Bronchial epithelial cell (primary cell): Measurements from ENCODE around the gene WDFY2. TPM values are rescaled to one million over a fixed set of nuclear protein-coding genes. Genes with fewer than 3 reads are reported as not detected.
A peak's percentile ranks its signal among the peaks of the same experiment; 100 is the strongest.

Source experiments
- DNase-seq: peaks from one replicate; pipeline ENCODE4 v3.0.0-alpha.2; 2010; ENCODE audit warnings: low read depth
- FAIRE-seq: peaks from 2 replicates; lab custom pipeline; 2011; peaks lifted over from hg19 to GRCh38; lab: Jason Lieb, UNC
- H3K27me3 ChIP-seq: 2 replicates; pipeline ENCODE4 v1.5.1; 2011; ENCODE audit warnings: low read length; ENCODE audit not compliant: control insufficient read depth, insufficient read depth
- H3K36me3 ChIP-seq: 2 replicates; pipeline ENCODE4 v1.5.1; 2011; ENCODE audit warnings: low read length; ENCODE audit not compliant: control insufficient read depth, insufficient read depth
- H3K4me3 ChIP-seq: 2 replicates; pipeline ENCODE4 v1.5.1; 2011; ENCODE audit warnings: mild to moderate bottlenecking, low read depth, low read length, control low read depth
- CTCF ChIP-seq: IDR thresholded peaks from 2 replicates; pipeline ENCODE4 v1.5.1; 2011; ENCODE audit warnings: mild to moderate bottlenecking, moderate library complexity, low read length, control low read depth, inconsistent platforms; ENCODE audit not compliant: insufficient read depth, severe bottlenecking
- total RNA-seq: library from RNA; depleted of rRNA; stranded (reverse); fragments of >200 nt; gene quantifications from 2 replicates; pipeline ENCODE4 v1.2.1, GENCODE V29; 2014

The WDFY2 gene
- total RNA-seq, 1 donor from 2014 or later: 11.3 TPM

- Histone ChIP-seq H3K36me3 (no peaks in the 10 kb centered on the region), H3K4me3 (peak within 1 kb of the TSS; percentile 65), H3K27me3 (no peaks in the 10 kb centered on the region)
- FAIRE-seq (no peak), DNase-seq (peak; percentile 55)
- no peak for TF ChIP-seq CTCF
Measured at GRCh38 chr13:51803422-51804294, 219.4 kb downstream of the WDFY2 start, which contains the start of gene DHRS12. Gene DHRS12, minus strand, starts transcription at chr13:51804163. Its CDS starts 4,504 bp downstream, at chr13:51799659.

GRCh38 chr13:51804295-51805172 is 220.3 kb downstream of the WDFY2 start:
- DNase-seq (no peak), FAIRE-seq (no peak)
- H3K27me3 ChIP-seq: no peaks in the 10 kb centered on the region
- TF ChIP-seq CTCF: no peak
- no peaks in the 10 kb centered on the region for H3K36me3 ChIP-seq
- H3K4me3 ChIP-seq: peak overlapping the region; percentile 65

- no peaks in the 10 kb centered on the region for H3K27me3 ChIP-seq
- H3K4me3 ChIP-seq: no peak overlapping the region
- DNase-seq (no peak), FAIRE-seq (no peak)
- no peaks in the 10 kb centered on the region for H3K36me3 ChIP-seq
- TF ChIP-seq CTCF: no peak
Measured at GRCh38 chr13:51805313-51805712, 221.1 kb downstream of the WDFY2 start.

GRCh38 chr13:51805925-51806324 is 221.7 kb downstream of the WDFY2 start:
- FAIRE-seq: no peak
- no peaks in the 10 kb centered on the region for H3K27me3 ChIP-seq
- TF ChIP-seq CTCF: no peak
- H3K36me3 ChIP-seq: no peaks in the 10 kb centered on the region
- no peak overlapping the region for H3K4me3 ChIP-seq
- DNase-seq: no peak

- Histone ChIP-seq H3K4me3 (no peak overlapping the region), H3K27me3 (no peaks in the 10 kb centered on the region), H3K36me3 (no peaks in the 10 kb centered on the region)
- TF ChIP-seq CTCF: no peak
- no peak for FAIRE-seq
- peak; percentile 37 for DNase-seq
Measured at GRCh38 chr13:51806566-51806965, 222.3 kb downstream of the WDFY2 start.
